Endodermal cell (in vitro differentiated cells): ENCODE data around the gene ZNRF2. TPM values are rescaled to one million over a fixed set of nuclear protein-coding genes. Genes with fewer than 3 reads are reported as not detected.

Source experiments
- DNase-seq: peaks from one replicate; pipeline ENCODE4 v3.0.0-alpha.2; 2017
- H3K27ac ChIP-seq: 2 replicates; pipeline ENCODE4 v1.5.1; 2013; ENCODE audit warnings: mild to moderate bottlenecking, low read depth, low read length, moderate library complexity
- H3K27me3 ChIP-seq: 2 replicates; pipeline ENCODE4 v1.6.1; 2013; ENCODE audit warnings: mild to moderate bottlenecking, low read length, moderate library complexity; ENCODE audit not compliant: insufficient read depth, control insufficient read depth, poor library complexity, severe bottlenecking
- H3K36me3 ChIP-seq: 2 replicates; pipeline ENCODE4 v1.7.0; 2013; ENCODE audit warnings: mild to moderate bottlenecking, low read length, moderate library complexity; ENCODE audit not compliant: control insufficient read depth, insufficient read depth
- H3K4me1 ChIP-seq: one replicate; pipeline ENCODE4 v1.7.0; 2013; ENCODE audit warnings: low read length; ENCODE audit not compliant: control insufficient read depth, insufficient read depth
- H3K4me3 ChIP-seq: 2 replicates; pipeline ENCODE4 v1.5.1; 2013; ENCODE audit warnings: mild to moderate bottlenecking, low read length, moderate library complexity
- H3K9ac ChIP-seq: 2 replicates; pipeline ENCODE4 v1.6.1; 2013; ENCODE audit warnings: mild to moderate bottlenecking, low read length, moderate library complexity; ENCODE audit not compliant: poor library complexity, severe bottlenecking; ENCODE audit errors: extremely low read depth
- H3K9me3 ChIP-seq: 2 replicates; pipeline ENCODE4 v1.6.1; 2013; ENCODE audit warnings: mild to moderate bottlenecking, low read length, moderate library complexity; ENCODE audit not compliant: control insufficient read depth
- H3K27ac Mint-ChIP-seq: 2 replicates; pipeline ENCODE4 v1.8.0; 2020; ENCODE audit warnings: mixed read lengths
- H3K27me3 Mint-ChIP-seq: 2 replicates; pipeline ENCODE4 v1.8.0; 2021; ENCODE audit warnings: mild to moderate bottlenecking, mixed read lengths; ENCODE audit not compliant: insufficient read depth
- H3K36me3 Mint-ChIP-seq: 2 replicates; pipeline ENCODE4 v1.8.0; 2020; ENCODE audit warnings: low read depth, mixed read lengths
- H3K4me1 Mint-ChIP-seq: 2 replicates; pipeline ENCODE4 v1.8.0; 2020; ENCODE audit warnings: mixed read lengths
- H3K4me3 Mint-ChIP-seq: 2 replicates; pipeline ENCODE4 v1.8.0; 2020; ENCODE audit warnings: mild to moderate bottlenecking, moderate library complexity, mixed read lengths
- H3K9me3 Mint-ChIP-seq: 2 replicates; pipeline ENCODE4 v1.8.0; 2020; ENCODE audit warnings: mild to moderate bottlenecking, mixed read lengths
- CTCF ChIP-seq: fragments of 200-600 bp; sonication (generic); conservative IDR thresholded peaks from 2 replicates; pipeline ENCODE4 v1.5.0; 2021; ENCODE audit warnings: antibody characterized with exemption, mild to moderate bottlenecking
- WGBS, 2 experiments: methylation state at CpG; one replicate each; pipeline versions ENCODE4 v1.1.5 to v1.1.7; 2013; ENCODE audit warnings: missing lambda C conversion rate in 2 of 2, mixed read lengths in 1 of 2; ENCODE audit not compliant: insufficient coverage in 1 of 2, insufficient read length in 1 of 2; 5-methylcytosine and 5-hydroxymethylcytosine counted together
- total RNA-seq, 2 donors: library from RNA; stranded (reverse); fragmentation: NEBNext Ultra II Directional in 1 of 2; extraction: Animal tissue kit (Norgen Biotek cat#: 25700) in 1 of 2; gene quantifications; 2 replicates in 1 of 2; 3 replicates in 1 of 2; pipeline ENCODE4 v1.2.1, GENCODE V29; 2021

The ZNRF2 gene
- total RNA-seq, 2 donors from 2014 or later = 15.5 to 20.9 TPM

- Mint-ChIP-seq H3K4me3 (no peak overlapping the region), H3K27ac (no peak overlapping the region), H3K36me3 (no peaks in the 10 kb centered on the region), H3K9me3 (peaks cover 23% of the 10 kb centered on the region), H3K27me3 (no peaks in the 10 kb centered on the region), H3K4me1 (peaks cover 7% of the 10 kb centered on the region)
- Histone ChIP-seq H3K4me1 (peaks cover 4% of the 10 kb centered on the region), H3K27me3 (no peaks in the 10 kb centered on the region), H3K27ac (no peak overlapping the region), H3K9ac (no peak overlapping the region), H3K36me3 (no peaks in the 10 kb centered on the region), H3K9me3 (peaks cover 5% of the 10 kb centered on the region), H3K4me3 (no peak overlapping the region)
- WGBS, 2 experiments = 94 to 100% methylated on average over 1 of the region's 1 CpG
- TF ChIP-seq CTCF = no peak
- no peak for DNase-seq
Observed at GRCh38 chr7:30382607-30383006, 98.2 kb downstream of the ZNRF2 start.

GRCh38 chr7:30389791-30390190 lies 105.4 kb downstream of the ZNRF2 start:
- Histone ChIP-seq H3K27me3 (no peaks in the 10 kb centered on the region), H3K4me1 (peaks cover 4% of the 10 kb centered on the region), H3K9ac (no peak overlapping the region), H3K4me3 (no peak overlapping the region), H3K9me3 (no peaks in the 10 kb centered on the region), H3K27ac (no peak overlapping the region), H3K36me3 (no peaks in the 10 kb centered on the region)
- 93 to 100% methylated on average over 2 to 3 of the region's 3 CpGs for WGBS, 2 experiments
- H3K27ac Mint-ChIP-seq = no peak overlapping the region
- peaks cover 3% of the 10 kb centered on the region for H3K36me3 Mint-ChIP-seq
- no peak overlapping the region for H3K4me3 Mint-ChIP-seq
- no peak for TF ChIP-seq CTCF
- no peaks in the 10 kb centered on the region for H3K27me3 Mint-ChIP-seq
- no peaks in the 10 kb centered on the region for H3K9me3 Mint-ChIP-seq
- DNase-seq = peak; percentile 36
- H3K4me1 Mint-ChIP-seq = peaks cover 14% of the 10 kb centered on the region

GRCh38 chr7:30390736-30391636 lies 106.6 kb downstream of the ZNRF2 start:
- H3K4me3 Mint-ChIP-seq = no peak overlapping the region
- 48 to 75% methylated on average over 3 to 8 of the region's 8 CpGs for WGBS, 2 experiments
- H3K27ac Mint-ChIP-seq = no peak overlapping the region
- peaks cover 23% of the 10 kb centered on the region for H3K4me1 Mint-ChIP-seq
- DNase-seq = peak; percentile 53
- Histone ChIP-seq H3K4me1 (peaks cover 4% of the 10 kb centered on the region), H3K9me3 (no peaks in the 10 kb centered on the region), H3K27ac (peak overlapping the region; percentile 3), H3K36me3 (no peaks in the 10 kb centered on the region), H3K4me3 (no peak overlapping the region), H3K27me3 (no peaks in the 10 kb centered on the region), H3K9ac (no peak overlapping the region)
- H3K36me3 Mint-ChIP-seq = peaks cover 3% of the 10 kb centered on the region
- TF ChIP-seq CTCF = no peak
- H3K27me3 Mint-ChIP-seq = no peaks in the 10 kb centered on the region
- no peaks in the 10 kb centered on the region for H3K9me3 Mint-ChIP-seq
